Osteoblast (primary cell): ENCODE data around the gene CD63. TPM values are rescaled to one million over a fixed set of nuclear protein-coding genes. Genes with fewer than 3 reads are reported as not detected.

ENCODE experiments used
- DNase-seq: peaks from one replicate; pipeline ENCODE4 v3.0.0; 2011; ENCODE audit warnings: low spot score, mixed read lengths; ENCODE audit not compliant: insufficient read length; ENCODE audit errors: missing footprints
- H2AFZ ChIP-seq: 2 replicates; pipeline ENCODE4 v1.6.0; 2011; ENCODE audit warnings: mild to moderate bottlenecking, low read length
- H3K27ac ChIP-seq: 2 replicates; pipeline ENCODE4 v1.5.1; 2011; ENCODE audit warnings: mild to moderate bottlenecking, low read depth, low read length, moderate library complexity
- H3K27me3 ChIP-seq: 2 replicates; pipeline ENCODE4 v1.6.0; 2012; ENCODE audit warnings: mild to moderate bottlenecking, control low read depth, inconsistent platforms, low read length, moderate library complexity; ENCODE audit not compliant: insufficient read depth
- H3K36me3 ChIP-seq: 2 replicates; pipeline ENCODE4 v1.5.1; 2011; ENCODE audit warnings: mild to moderate bottlenecking, low read length, control low read depth, moderate library complexity; ENCODE audit not compliant: insufficient read depth
- H3K4me1 ChIP-seq: 2 replicates; pipeline ENCODE4 v1.5.1; 2011; ENCODE audit warnings: mild to moderate bottlenecking, low read length, control low read depth, moderate library complexity; ENCODE audit not compliant: insufficient read depth
- H3K4me2 ChIP-seq: 2 replicates; pipeline ENCODE4 v1.6.0; 2011; ENCODE audit warnings: mild to moderate bottlenecking, low read length; ENCODE audit not compliant: insufficient read depth
- H3K4me3 ChIP-seq: fragments of 200-600 bp; sonication (generic); 3 replicates; pipeline ENCODE4 v1.5.1; 2012; ENCODE audit warnings: mild to moderate bottlenecking, low read length, inconsistent platforms; ENCODE audit not compliant: insufficient read depth
- H3K79me2 ChIP-seq: 2 replicates; pipeline ENCODE4 v1.6.0; 2012; ENCODE audit warnings: mild to moderate bottlenecking, low read length, control low read depth, inconsistent platforms; ENCODE audit not compliant: insufficient read depth
- H3K9me3 ChIP-seq: 2 replicates; pipeline ENCODE4 v1.5.1; 2011; ENCODE audit warnings: low read depth, low read length, control low read depth
- H4K20me1 ChIP-seq: 2 replicates; pipeline ENCODE4 v1.6.0; 2012; ENCODE audit warnings: mild to moderate bottlenecking, low read length, control low read depth; ENCODE audit not compliant: insufficient read depth
- total RNA-seq: library from RNA; depleted of rRNA; stranded (reverse); fragments of >200 nt; gene quantifications from 2 replicates; pipeline ENCODE4 v1.2.3, GENCODE V29; 2012
- TF ChIP-seq, protein P1 (sequence below): IDR thresholded peaks from 2 replicates; pipeline ENCODE4 v1.5.1; 2011; ENCODE audit warnings: mild to moderate bottlenecking, low read depth, low read length, moderate library complexity; ENCODE audit errors: extremely low read depth

The CD63 gene
- total RNA-seq, 1 donor = 3,072 TPM

DNA sequence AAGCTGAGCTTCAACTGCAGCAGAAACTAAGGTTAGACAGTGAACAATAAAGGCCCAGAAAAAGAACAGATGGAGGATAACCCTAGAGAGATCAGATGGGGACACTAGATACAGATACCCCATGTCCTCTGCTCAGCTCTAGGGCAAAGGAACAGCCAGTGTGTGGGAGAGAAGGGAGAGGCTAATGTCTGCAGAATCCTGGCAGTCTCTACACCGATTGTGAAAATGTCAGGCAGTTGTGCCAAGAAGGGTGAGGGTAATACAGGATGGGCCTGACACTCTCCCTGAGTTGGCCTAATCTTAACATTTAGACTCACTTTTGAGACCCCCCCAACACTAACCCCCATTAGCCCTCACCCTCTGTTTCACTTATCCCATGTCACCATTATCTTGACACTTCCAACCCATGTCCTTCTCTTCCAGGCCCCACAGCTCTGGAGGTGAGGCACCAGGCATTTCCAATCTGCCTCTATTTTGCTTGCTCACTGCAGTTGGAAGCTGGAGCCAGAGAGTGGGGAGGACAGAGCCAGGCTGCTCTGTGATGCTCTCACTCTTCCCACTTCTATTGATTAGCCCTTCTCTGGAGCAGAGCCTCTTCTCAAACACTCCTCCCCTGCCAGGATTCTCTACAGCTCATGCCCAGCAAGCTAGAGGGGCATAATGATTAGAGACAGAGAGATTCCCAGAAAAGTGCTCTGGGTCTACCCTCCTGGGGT, 16.0 kb downstream of the CD63 start:
- H3K27me3 ChIP-seq = no peaks in the 10 kb centered on the region
- H4K20me1 ChIP-seq = no peaks in the 10 kb centered on the region
- peaks cover 60% of the 10 kb centered on the region for H3K4me1 ChIP-seq
- DNase-seq = peak; percentile 52
- H2AFZ ChIP-seq = no peak overlapping the region
- no peak overlapping the region for H3K4me3 ChIP-seq
- TF ChIP-seq, protein P1, sequence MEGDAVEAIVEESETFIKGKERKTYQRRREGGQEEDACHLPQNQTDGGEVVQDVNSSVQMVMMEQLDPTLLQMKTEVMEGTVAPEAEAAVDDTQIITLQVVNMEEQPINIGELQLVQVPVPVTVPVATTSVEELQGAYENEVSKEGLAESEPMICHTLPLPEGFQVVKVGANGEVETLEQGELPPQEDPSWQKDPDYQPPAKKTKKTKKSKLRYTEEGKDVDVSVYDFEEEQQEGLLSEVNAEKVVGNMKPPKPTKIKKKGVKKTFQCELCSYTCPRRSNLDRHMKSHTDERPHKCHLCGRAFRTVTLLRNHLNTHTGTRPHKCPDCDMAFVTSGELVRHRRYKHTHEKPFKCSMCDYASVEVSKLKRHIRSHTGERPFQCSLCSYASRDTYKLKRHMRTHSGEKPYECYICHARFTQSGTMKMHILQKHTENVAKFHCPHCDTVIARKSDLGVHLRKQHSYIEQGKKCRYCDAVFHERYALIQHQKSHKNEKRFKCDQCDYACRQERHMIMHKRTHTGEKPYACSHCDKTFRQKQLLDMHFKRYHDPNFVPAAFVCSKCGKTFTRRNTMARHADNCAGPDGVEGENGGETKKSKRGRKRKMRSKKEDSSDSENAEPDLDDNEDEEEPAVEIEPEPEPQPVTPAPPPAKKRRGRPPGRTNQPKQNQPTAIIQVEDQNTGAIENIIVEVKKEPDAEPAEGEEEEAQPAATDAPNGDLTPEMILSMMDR = no peak
- no peaks in the 10 kb centered on the region for H3K36me3 ChIP-seq
- no peaks in the 10 kb centered on the region for H3K9me3 ChIP-seq
- H3K27ac ChIP-seq = peak overlapping the region; percentile 71
- H3K4me2 ChIP-seq = peak overlapping the region; percentile 36
- no peaks in the 10 kb centered on the region for H3K79me2 ChIP-seq

DNA sequence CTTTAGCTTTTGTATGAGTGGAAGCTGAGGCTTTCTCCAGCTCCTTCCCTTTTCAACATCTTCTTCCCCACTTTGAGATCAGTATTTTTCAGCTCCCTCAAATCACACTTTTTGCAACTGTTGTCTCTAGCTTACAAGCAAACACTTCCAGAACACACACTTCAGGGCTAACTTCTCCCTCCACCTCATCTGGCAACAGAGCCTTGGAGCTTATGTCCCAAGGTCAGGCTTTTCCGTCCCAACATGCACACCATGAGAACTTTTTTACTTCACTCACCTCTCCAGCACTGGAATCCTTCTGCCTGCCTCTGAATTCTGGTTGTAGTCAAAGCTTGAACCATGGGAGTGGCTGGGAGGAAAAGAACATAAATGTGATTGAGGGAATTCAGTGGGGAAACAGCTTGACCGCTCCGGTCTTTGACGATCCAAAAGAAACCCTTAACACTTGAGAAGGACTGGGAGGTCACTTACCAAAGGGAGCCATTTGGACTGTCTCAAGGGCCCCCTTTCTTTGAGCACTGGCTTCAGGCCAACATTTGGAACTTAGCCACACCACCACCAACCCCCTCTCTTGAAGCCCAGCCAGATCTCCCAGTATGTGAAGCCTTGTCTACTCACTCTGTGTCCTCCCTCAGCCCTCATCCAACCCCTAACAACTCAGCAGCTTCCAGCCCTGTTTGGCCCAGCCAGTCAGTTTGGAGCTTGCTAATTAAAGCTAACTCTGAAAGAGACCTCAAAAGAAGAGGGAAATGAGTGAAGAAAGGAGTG, 16.8 kb downstream of the CD63 start:
- peaks cover 51% of the 10 kb centered on the region for H3K4me1 ChIP-seq
- no peaks in the 10 kb centered on the region for H4K20me1 ChIP-seq
- peak overlapping the region; percentile 23 for H3K4me3 ChIP-seq
- peak overlapping the region; percentile 36 for H3K4me2 ChIP-seq
- no peaks in the 10 kb centered on the region for H3K9me3 ChIP-seq
- TF ChIP-seq, protein P1 = no peak
- peak; percentile 68 for DNase-seq
- no peaks in the 10 kb centered on the region for H3K36me3 ChIP-seq
- peak overlapping the region; percentile 71 for H3K27ac ChIP-seq
- H2AFZ ChIP-seq = no peak overlapping the region
- H3K79me2 ChIP-seq = peaks cover 5% of the 10 kb centered on the region
- no peaks in the 10 kb centered on the region for H3K27me3 ChIP-seq

DNA sequence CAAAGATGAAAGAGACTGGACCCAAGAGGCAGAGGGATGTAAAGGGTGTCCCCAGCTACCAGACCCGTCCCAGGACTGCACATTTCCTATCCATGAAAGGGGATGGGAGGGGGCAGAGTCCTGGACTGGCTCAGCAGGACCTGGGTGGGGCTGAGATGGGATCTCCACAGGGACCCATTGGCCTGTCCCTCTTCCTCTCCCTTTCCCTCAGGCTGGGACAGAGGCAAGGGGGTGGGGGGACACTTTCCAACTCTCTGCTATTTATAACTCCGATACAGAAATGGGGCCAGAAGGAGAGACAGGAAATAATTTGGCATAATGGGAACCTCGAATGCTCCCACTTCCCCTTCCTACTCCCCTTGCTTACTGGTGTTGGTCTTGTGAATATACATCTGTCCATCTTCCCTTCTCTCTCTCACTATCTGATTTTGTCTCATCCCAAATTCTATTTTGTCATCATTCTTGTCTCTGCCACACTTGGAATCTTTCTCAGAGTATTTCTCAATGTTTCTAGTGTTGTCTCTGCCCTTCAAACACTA, 20.0 kb downstream of the CD63 start:
- peaks cover 67% of the 10 kb centered on the region for H3K4me1 ChIP-seq
- H3K36me3 ChIP-seq = peaks cover 3% of the 10 kb centered on the region
- peak overlapping the region; percentile 81 for H3K4me2 ChIP-seq
- no peaks in the 10 kb centered on the region for H3K27me3 ChIP-seq
- DNase-seq = peak; percentile 48
- H2AFZ ChIP-seq = peak overlapping the region; percentile 27
- peak overlapping the region; percentile 17 for H3K27ac ChIP-seq
- peaks cover 23% of the 10 kb centered on the region for H4K20me1 ChIP-seq
- H3K4me3 ChIP-seq = peak overlapping the region; percentile 73
- no peaks in the 10 kb centered on the region for H3K9me3 ChIP-seq
- TF ChIP-seq, protein P1 = no peak
- peaks cover 37% of the 10 kb centered on the region for H3K79me2 ChIP-seq
